Endothelial cell of umbilical vein (primary cell): ENCODE data around the gene TCF7L2. TPM values are rescaled to one million over a fixed set of nuclear protein-coding genes. Genes with fewer than 3 reads are reported as not detected.

Experiments used
- BruUV-seq: library from RNA; stranded (reverse); fragments of 400-500 nt; replicated peaks from 2 replicates; lab custom pipeline; 2021; lab: Mats Ljungman, UMichigan
- CTCF ChIA-PET: fragments of 300-600, 350-600 bp; sonication (Branson Sonifier 250); formaldehyde crosslinking; loops from one replicate; lab custom pipeline; 2021; ENCODE audit warnings: antibody characterized with exemption, inconsistent platforms; lab: Charles Lee
- POLR2A ChIA-PET: fragments of 300-600, 350-600 bp; sonication (Branson Sonifier 250); formaldehyde crosslinking; loops from one replicate; lab custom pipeline; 2021; ENCODE audit warnings: antibody characterized with exemption, inconsistent platforms; lab: Charles Lee
- DNase-seq: peaks from one replicate; pipeline ENCODE4 v3.0.0-alpha.2; 2011; ENCODE audit warnings: low read depth, low spot score
- FAIRE-seq: peaks from 2 replicates; lab custom pipeline; 2011; peaks lifted over from hg19 to GRCh38; lab: Jason Lieb, UNC
- H2AFZ ChIP-seq: 2 replicates; pipeline ENCODE4 v1.6.0; 2012; ENCODE audit warnings: low read depth, low read length, control low read depth, inconsistent platforms
- H3K27ac ChIP-seq: 2 replicates; pipeline ENCODE4 v1.5.1; 2011; ENCODE audit warnings: low read depth, mild to moderate bottlenecking, control low read depth, low read length, moderate library complexity; ENCODE audit not compliant: insufficient read depth
- H3K27me3 ChIP-seq, 2 experiments: 2 replicates each; pipeline versions ENCODE4 v1.6.0 to v1.6.1; 2011; ENCODE audit warnings: low read length in 2 of 2, mixed read lengths in 1 of 2; ENCODE audit not compliant: control insufficient read depth in 2 of 2, insufficient read depth in 2 of 2
- H3K36me3 ChIP-seq, 2 experiments: 2 replicates in 1 of 2; 3 replicates in 1 of 2; pipeline ENCODE4 v1.5.1; 2011; ENCODE audit warnings: low read length in 2 of 2, mild to moderate bottlenecking in 1 of 2, moderate library complexity in 1 of 2; ENCODE audit not compliant: control insufficient read depth in 2 of 2, insufficient read depth in 2 of 2; ENCODE audit errors: extremely low read depth in 1 of 2
- H3K4me1 ChIP-seq: 3 replicates; pipeline ENCODE4 v1.5.1; 2011; ENCODE audit warnings: mild to moderate bottlenecking, low read length; ENCODE audit not compliant: control insufficient read depth, insufficient read depth; ENCODE audit errors: extremely low read depth
- H3K4me2 ChIP-seq: 2 replicates; pipeline ENCODE4 v1.6.1; 2011; ENCODE audit warnings: low read length, control low read depth, mixed read lengths; ENCODE audit not compliant: insufficient read depth
- H3K4me3 ChIP-seq, 3 experiments: fragments of 200-600 bp in 1 of 3; sonication (generic), shearing (Covaris generic) in 1 of 3; replicated peaks in 1 of 3; 2 replicates each; pipeline ENCODE4 v1.5.1; 2011 to 2016; ENCODE audit warnings: control low read depth in 3 of 3, low read length in 3 of 3, mild to moderate bottlenecking in 2 of 3, inconsistent platforms in 1 of 3, low read depth in 1 of 3, moderate library complexity in 1 of 3; ENCODE audit not compliant: insufficient read depth in 1 of 3
- H3K79me2 ChIP-seq: 2 replicates; pipeline ENCODE4 v1.6.0; 2012; ENCODE audit warnings: low read length, inconsistent platforms; ENCODE audit not compliant: control insufficient read depth, insufficient read depth
- H3K9ac ChIP-seq: replicated peaks from 2 replicates; pipeline ENCODE3; 2011; ENCODE audit warnings: low read length, control low read depth; ENCODE audit not compliant: insufficient read depth; ENCODE audit errors: extremely low read depth
- H3K9me1 ChIP-seq: replicated peaks from 3 replicates; pipeline ENCODE4 v1.6.0; 2011; ENCODE audit warnings: mild to moderate bottlenecking, low read length; ENCODE audit not compliant: control insufficient read depth, insufficient read depth; ENCODE audit errors: extremely low read depth
- H3K9me3 ChIP-seq: replicated peaks from 2 replicates; pipeline ENCODE4 v1.5.1; 2012; ENCODE audit warnings: low read length, inconsistent platforms; ENCODE audit not compliant: control insufficient read depth, insufficient read depth
- H4K20me1 ChIP-seq: replicated peaks from 2 replicates; pipeline ENCODE3; 2011; ENCODE audit warnings: mild to moderate bottlenecking, low read length; ENCODE audit not compliant: control insufficient read depth, insufficient read depth; ENCODE audit errors: extremely low read depth
- EZH2 ChIP-seq: IDR thresholded peaks from 2 replicates; pipeline ENCODE4 v1.6.1; 2012; ENCODE audit warnings: borderline replicate concordance, low read depth, mild to moderate bottlenecking, moderate library complexity, low read length, inconsistent platforms; ENCODE audit not compliant: severe bottlenecking
- FOS ChIP-seq: IDR thresholded peaks from 2 replicates; pipeline ENCODE4 v1.6.1; 2011; ENCODE audit warnings: mild to moderate bottlenecking, low read length, moderate library complexity, borderline replicate concordance; ENCODE audit not compliant: insufficient read depth
- GATA2 ChIP-seq: IDR thresholded peaks from 2 replicates; pipeline ENCODE4 v1.7.0; 2011; ENCODE audit warnings: low read depth, mild to moderate bottlenecking, moderate library complexity, mixed read lengths, low read length; ENCODE audit not compliant: insufficient read length, insufficient read depth
- JUN ChIP-seq: IDR thresholded peaks from 2 replicates; pipeline ENCODE4 v1.6.1; 2011; ENCODE audit warnings: borderline replicate concordance, low read depth; ENCODE audit not compliant: insufficient read length, insufficient read depth
- MYC ChIP-seq: IDR thresholded peaks from one replicate; pipeline ENCODE4 v1.6.1; 2011; ENCODE audit warnings: mild to moderate bottlenecking, low read depth, low read length
- POLR2A ChIP-seq: IDR thresholded peaks from 2 replicates; pipeline ENCODE4 v1.6.1; 2012; ENCODE audit warnings: low read depth, mild to moderate bottlenecking, control low read depth, low read length
- POLR2AphosphoS5 ChIP-seq: IDR thresholded peaks from 2 replicates; pipeline ENCODE4 v1.6.1; 2012; ENCODE audit warnings: low read depth, mild to moderate bottlenecking, control low read depth, low read length, moderate library complexity; ENCODE audit not compliant: insufficient read depth
- dilution Hi-C: fragments of 300-500 bp; cut with MboI; formaldehyde crosslinking; loops from one replicate; pipeline ENCODE4 v1.15.0; 2019; ENCODE audit warnings: low sequenced_read_pairs; ENCODE audit not compliant: extremely low pct_ligation_motif_present
- intact Hi-C: fragments of 100-400 bp; cut with micrococcal nuclease; formaldehyde crosslinking; loops from one replicate; pipeline ENCODE4 v1.10.0; 2022
- polyA plus RNA-seq, 4 experiments: library from polyadenylated mRNA; depleted of rRNA in 3 of 4; stranded (reverse) in 3 of 4; unstranded in 1 of 4; fragments of >200 nt; gene quantifications; 2 replicates each; pipeline versions ENCODE4 v1.2.1 to v1.2.3, GENCODE V29; 2011 to 2012; ENCODE audit warnings: missing spikeins in 1 of 4
- total RNA-seq: library from RNA; stranded (reverse); gene quantifications from 2 replicates; pipeline ENCODE4 v1.2.3, GENCODE V29; 2021
- TF ChIP-seq, protein P1 (sequence below), 2 donors: IDR thresholded peaks; 1 replicate in 1 of 2; 2 replicates in 1 of 2; pipeline ENCODE4 v1.5.1; 2011; ENCODE audit warnings: low read length in 2 of 2, mild to moderate bottlenecking in 2 of 2, moderate library complexity in 2 of 2, control low read depth in 1 of 2, inconsistent platforms in 1 of 2, low read depth in 1 of 2; ENCODE audit not compliant: insufficient read depth in 1 of 2; ENCODE audit errors: extremely low read depth in 1 of 2
- TF ChIP-seq, protein P2 (sequence below): IDR thresholded peaks from 2 replicates; pipeline ENCODE4 v1.6.1; 2011; ENCODE audit not compliant: insufficient read depth, insufficient read length

TCF7L2 gene
- total and polyA plus RNA-seq, 2 donors (not counting 3 experiments of a cell fraction or from before 2014, with no cell fraction given), result 9.9 to 21.8 TPM

DNA sequence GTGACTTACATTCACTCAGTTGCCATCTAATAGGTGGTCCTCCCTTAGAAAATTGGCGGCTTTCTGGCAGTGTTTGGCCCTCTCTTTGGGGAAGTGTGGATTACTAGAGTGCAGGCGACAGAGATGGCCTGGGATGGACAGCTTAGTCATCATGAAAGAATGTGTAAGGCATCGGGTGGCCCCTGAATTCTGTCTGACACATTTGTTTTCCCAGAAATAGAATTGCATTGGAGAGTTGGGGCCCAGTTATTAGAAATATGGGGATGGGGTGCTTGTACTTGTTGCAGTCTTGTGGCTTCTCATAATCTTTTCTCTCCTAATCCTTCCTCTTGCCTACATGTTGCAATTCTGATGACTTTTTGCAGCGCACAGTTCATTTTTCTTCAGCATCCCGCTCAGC, 13.8 kb downstream of the TCF7L2 start:
- Histone ChIP-seq H3K4me3 (no peak overlapping the region), H3K4me2 (no peak overlapping the region), H3K9ac (no peak overlapping the region), H3K9me3 (no peaks in the 10 kb centered on the region), H2AFZ (no peak overlapping the region), H3K4me1 (peaks cover 32% of the 10 kb centered on the region), H3K27me3 (no peaks in the 10 kb centered on the region), H4K20me1 (no peaks in the 10 kb centered on the region), H3K9me1 (no peaks in the 10 kb centered on the region), H3K27ac (no peak overlapping the region), H3K36me3 (no peaks in the 10 kb centered on the region), H3K79me2 (peaks cover 38% of the 10 kb centered on the region)
- peak; percentile 18 for TF ChIP-seq JUN
- TF ChIP-seq POLR2A, result no peak
- BruUV-seq, result no TSS peak
- CTCF ChIA-PET, result no interaction called here
- dilution Hi-C loops (no loop called here), intact Hi-C loops (no loop called here)
- DNase-seq, result no peak
- POLR2A ChIA-PET, result interaction anchor here (0.7 kb wide), 1 partner anchor 135 kb away, joined by 7 read pairs; no protein-coding TSS in a partner anchor
- peak; percentile 47 for FAIRE-seq

- CTCF ChIA-PET, result no interaction called here
- no peak overlapping the region for H3K4me3 ChIP-seq
- no TSS peak for BruUV-seq
- TF ChIP-seq, protein P1, sequence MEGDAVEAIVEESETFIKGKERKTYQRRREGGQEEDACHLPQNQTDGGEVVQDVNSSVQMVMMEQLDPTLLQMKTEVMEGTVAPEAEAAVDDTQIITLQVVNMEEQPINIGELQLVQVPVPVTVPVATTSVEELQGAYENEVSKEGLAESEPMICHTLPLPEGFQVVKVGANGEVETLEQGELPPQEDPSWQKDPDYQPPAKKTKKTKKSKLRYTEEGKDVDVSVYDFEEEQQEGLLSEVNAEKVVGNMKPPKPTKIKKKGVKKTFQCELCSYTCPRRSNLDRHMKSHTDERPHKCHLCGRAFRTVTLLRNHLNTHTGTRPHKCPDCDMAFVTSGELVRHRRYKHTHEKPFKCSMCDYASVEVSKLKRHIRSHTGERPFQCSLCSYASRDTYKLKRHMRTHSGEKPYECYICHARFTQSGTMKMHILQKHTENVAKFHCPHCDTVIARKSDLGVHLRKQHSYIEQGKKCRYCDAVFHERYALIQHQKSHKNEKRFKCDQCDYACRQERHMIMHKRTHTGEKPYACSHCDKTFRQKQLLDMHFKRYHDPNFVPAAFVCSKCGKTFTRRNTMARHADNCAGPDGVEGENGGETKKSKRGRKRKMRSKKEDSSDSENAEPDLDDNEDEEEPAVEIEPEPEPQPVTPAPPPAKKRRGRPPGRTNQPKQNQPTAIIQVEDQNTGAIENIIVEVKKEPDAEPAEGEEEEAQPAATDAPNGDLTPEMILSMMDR (IDR thresholded peaks at IDR 0.05; ENCODE audit: extremely low read depth in 1 of 2, insufficient read depth in 1 of 2, low read depth in 1 of 2, low read length in 2 of 2), result no peak
- TF ChIP-seq GATA2 (no peak), JUN (no peak), POLR2A (no peak), EZH2 (no peak), POLR2AphosphoS5 (no peak), MYC (no peak), FOS (no peak)
- TF ChIP-seq, protein P2, sequence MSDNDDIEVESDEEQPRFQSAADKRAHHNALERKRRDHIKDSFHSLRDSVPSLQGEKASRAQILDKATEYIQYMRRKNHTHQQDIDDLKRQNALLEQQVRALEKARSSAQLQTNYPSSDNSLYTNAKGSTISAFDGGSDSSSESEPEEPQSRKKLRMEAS, result no peak
- H3K27me3 ChIP-seq, result no peaks in the 10 kb centered on the region
- intact Hi-C loops (no loop called here), dilution Hi-C loops (no loop called here)
- H3K9ac ChIP-seq, result no peak overlapping the region
- FAIRE-seq (no peak), DNase-seq (no peak)
- no peaks in the 10 kb centered on the region for H3K9me1 ChIP-seq
- H3K4me2 ChIP-seq, result peak overlapping the region; percentile 14
- no peak overlapping the region for H3K27ac ChIP-seq
- H3K9me3 ChIP-seq, result no peaks in the 10 kb centered on the region
- H4K20me1 ChIP-seq, result no peaks in the 10 kb centered on the region
- peaks cover 40% of the 10 kb centered on the region for H3K79me2 ChIP-seq
- POLR2A ChIA-PET, result interaction anchor here (0.7 kb wide), 1 partner anchor 135 kb away, joined by 7 read pairs; no protein-coding TSS in a partner anchor
- H3K36me3 ChIP-seq, result no peaks in the 10 kb centered on the region
- no peak overlapping the region for H2AFZ ChIP-seq
- H3K4me1 ChIP-seq, result peaks cover 26% of the 10 kb centered on the region
Observed at GRCh38 chr10:112964482-112964881, 14.4 kb downstream of the TCF7L2 start.
